HCT116 (cell line): Measurements from ENCODE around the gene ZNF418.

Experiments
- CTCF ChIP-seq, 3 experiments: fragments of 200-600 bp in 1 of 3; sonication (generic) in 1 of 3; IDR thresholded peaks in 2 of 3; conservative IDR thresholded peaks in 1 of 3; 2 replicates each; pipeline ENCODE4 v1.5.1; 2012 to 2017; ENCODE audit warnings: low read depth in 2 of 3, low read length in 2 of 3, antibody characterized with exemption in 1 of 3, borderline replicate concordance in 1 of 3, control low read depth in 1 of 3, mild to moderate bottlenecking in 1 of 3, mixed read lengths in 1 of 3, mixed run types in 1 of 3, moderate library complexity in 1 of 3; ENCODE audit not compliant: insufficient read depth in 1 of 3
- RAD21 ChIP-seq: IDR thresholded peaks from 2 replicates; pipeline ENCODE4 v1.6.1; 2012; ENCODE audit warnings: low read depth, mild to moderate bottlenecking

- TF ChIP-seq CTCF (IDR thresholded peaks at IDR 0.05 in 2 of 3, conservative IDR thresholded peaks at IDR 0.05 in 1 of 3; ENCODE audit: borderline replicate concordance in 1 of 3, insufficient read depth in 1 of 3, low read depth in 2 of 3, low read length in 2 of 3) = no peak
- TF ChIP-seq RAD21 = no peak
These were observed 47.8 kb downstream of the ZNF418 start for GRCh38 chr19:57887195-57887941.
